ENCODE data around the gene B4GALT1.
"Not testable (repeated sequence)": the region's sequence is repeated elsewhere in the genome, so short reads cannot be mapped to it uniquely, and the experiment has no call there.

The B4GALT1 gene

DNA sequence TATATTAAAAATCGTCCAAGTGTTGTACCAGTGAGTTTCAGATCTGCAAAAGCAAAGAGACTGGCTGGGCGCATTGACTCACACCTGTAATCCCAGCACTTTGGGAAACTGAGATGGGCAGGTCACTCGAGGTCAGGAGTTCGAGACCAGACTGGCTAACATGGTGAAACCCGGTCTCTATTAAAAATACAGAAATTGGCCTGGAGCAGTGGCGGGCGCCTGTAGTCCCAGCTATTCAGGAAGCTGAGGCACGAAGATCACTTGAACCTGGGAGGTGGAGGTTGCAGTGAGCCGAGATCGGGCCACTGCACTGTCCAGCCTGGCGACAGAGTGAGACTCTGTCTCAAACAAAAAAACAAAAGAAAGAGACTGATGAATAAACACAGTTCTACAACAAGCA, 18.3 kb upstream of the B4GALT1 start:
- DNase-seq (ENCODE audit: low read depth in 1 of 2, low spot score in 1 of 2) = no peak

- no peak for DNase-seq (ENCODE audit: low read depth in 1 of 2, low spot score in 1 of 2)
These were observed 17.8 kb upstream of the B4GALT1 start for GRCh38 chr9:33184963-33185362.

DNA sequence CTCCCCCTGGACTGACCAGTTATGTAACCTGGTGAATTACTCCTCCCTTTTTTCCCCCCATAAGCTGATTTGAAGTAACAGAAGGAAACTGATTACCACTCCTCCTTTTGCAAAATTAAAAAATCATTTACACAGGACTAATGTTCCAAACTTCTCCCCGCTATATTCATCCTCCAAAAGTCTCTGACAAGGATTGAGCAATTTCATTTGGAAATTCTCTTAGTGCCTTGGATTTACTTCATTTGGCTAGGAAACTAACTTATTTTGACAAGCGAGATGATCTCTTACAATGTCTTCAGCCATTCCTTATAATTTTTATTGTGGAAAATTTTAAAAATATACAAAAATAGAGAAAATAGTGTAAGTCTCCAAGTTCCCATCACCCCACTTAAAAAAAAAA, 15.4 kb upstream of the B4GALT1 start:
- no peak for DNase-seq (ENCODE audit: low read depth in 1 of 2, low spot score in 1 of 2)

GRCh38 chr9:33180526-33181184, 13.5 kb upstream of the B4GALT1 start:
- DNase-seq (ENCODE audit: low read depth in 1 of 2, low spot score in 1 of 2) = no peak

- no peak for DNase-seq (ENCODE audit: low read depth in 1 of 2, low spot score in 1 of 2)
These were observed 12.0 kb upstream of the B4GALT1 start for GRCh38 chr9:33178972-33179697.

GRCh38 chr9:33177639-33178038, 10.5 kb upstream of the B4GALT1 start:
- no peak for DNase-seq (ENCODE audit: low read depth in 1 of 2, low spot score in 1 of 2)

- no peak for DNase-seq (ENCODE audit: low read depth in 1 of 2, low spot score in 1 of 2)
These were observed 9.9 kb upstream of the B4GALT1 start for GRCh38 chr9:33177086-33177485.

DNA sequence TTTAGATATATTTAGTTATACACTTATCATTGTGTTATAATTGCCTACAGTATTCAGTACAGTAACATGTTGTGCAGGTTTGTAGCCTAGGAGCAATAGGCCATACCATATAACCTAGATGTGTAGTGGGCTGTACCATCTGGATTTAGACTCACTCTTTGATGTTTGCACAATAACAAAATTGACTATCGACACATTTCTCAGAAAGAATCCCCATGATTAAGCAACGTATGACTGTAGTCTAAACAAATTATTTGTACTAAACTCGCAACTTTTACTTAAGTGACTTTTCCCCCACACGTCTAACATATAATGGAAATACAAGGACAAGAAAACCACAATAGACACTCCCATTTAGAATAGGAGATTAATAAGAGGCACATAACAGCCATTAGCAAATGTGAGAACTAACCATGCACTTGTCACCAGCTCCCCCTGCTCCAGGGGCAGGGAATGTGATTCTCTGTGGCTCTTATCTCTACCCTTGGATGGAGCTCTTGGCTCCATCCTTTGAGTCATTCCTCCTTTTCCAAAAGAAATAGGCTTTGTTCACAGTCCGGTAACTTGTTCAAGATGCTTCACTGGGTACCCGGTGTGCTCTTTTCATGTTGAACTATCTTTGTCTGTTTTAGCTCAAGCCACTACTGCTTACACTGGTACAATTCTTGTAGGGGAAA, 8.7 kb upstream of the B4GALT1 start:
- DNase-seq (ENCODE audit: low read depth in 1 of 2, low spot score in 1 of 2) = no peak

- DNase-seq (ENCODE audit: low read depth in 1 of 2, low spot score in 1 of 2) = no peak
These were observed 5.4 kb upstream of the B4GALT1 start for GRCh38 chr9:33172256-33173238.

DNA sequence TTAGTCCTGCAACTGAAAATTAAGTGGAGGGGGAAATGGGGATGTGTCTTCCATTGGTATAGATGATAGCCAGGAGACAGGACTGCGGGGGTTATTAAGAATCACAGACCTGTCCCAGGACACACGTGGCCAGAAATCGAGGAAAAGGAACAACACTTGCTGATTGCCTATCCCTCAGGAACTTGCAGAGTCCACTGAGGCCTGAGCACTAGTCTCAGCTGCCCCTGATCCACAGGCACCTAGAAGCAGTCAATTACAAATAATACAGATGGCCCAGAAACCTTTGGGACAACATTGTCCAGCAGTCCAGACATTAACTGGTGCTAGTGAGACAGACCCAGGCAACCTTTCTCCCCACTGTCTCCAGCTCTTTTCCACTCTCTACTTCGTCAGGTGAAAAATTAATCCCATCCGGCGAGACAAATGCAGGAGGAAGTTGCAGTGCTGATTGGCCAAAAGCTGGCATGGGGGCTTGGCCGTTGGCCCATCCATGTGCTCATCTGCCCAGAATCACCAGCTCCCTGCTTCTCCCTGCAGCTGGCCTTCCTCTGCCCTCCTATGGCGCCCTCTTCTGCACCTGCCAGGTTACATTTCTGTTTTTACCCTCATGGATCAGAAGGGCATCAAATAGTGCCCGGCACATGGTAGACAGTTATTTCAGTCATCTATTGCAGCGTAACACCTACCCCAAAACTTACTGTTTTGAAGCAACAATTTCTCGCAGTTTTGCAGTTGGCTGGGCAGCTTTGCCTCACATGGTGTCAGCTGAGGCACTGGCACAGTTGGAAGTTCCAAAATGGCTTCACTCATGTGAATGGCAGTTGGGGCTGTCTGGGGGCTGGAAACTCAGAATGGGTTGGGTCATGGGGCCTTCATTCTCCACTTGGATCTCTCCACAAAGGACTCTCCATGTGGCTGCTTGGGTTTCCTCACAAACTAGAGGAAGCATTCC, 3.6 kb upstream of the B4GALT1 start:
- no peak for DNase-seq (ENCODE audit: low read depth in 1 of 2, low spot score in 1 of 2)

GRCh38 chr9:33168941-33169544, 1.9 kb upstream of the B4GALT1 start:
- no peak for DNase-seq (ENCODE audit: low read depth in 1 of 2, low spot score in 1 of 2)

DNA sequence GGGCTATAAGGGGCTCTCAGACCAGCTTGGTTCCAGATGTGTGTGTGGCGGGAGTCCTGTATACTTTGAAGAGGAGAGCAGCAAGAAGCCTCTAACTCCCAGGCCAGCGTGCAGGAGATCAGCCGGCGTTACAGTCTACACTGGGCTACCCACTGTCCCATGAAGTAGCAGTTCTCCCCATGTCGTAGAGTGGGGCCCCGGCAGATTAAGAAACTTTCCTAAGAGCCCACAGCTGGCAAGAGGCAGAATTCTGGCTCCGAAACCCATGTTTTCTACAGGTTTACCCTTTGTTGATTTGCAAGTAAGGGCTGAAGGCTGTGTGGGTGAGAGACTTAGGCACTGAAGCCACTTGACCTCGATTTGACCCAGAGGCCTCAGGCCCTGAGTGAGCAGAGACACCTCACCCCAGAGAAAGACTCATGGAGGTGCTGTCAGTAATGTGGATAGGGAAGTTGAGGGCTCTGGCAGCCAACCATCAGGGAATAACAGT, 881 bp upstream of the B4GALT1 start:
- DNase-seq (ENCODE audit: low read depth in 1 of 2, low spot score in 1 of 2) = no peak

- DNase-seq (ENCODE audit: low read depth in 1 of 2, low spot score in 1 of 2) = no peak
These were observed 679 bp downstream of the B4GALT1 start for GRCh38 chr9:33166231-33167083.

- no peak for DNase-seq (ENCODE audit: low read depth in 1 of 2, low spot score in 1 of 2)
These were observed 1.6 kb downstream of the B4GALT1 start for GRCh38 chr9:33165263-33166151.

- DNase-seq (ENCODE audit: low read depth in 1 of 2, low spot score in 1 of 2) = not testable (repeated sequence)
These were observed 2.2 kb downstream of the B4GALT1 start for GRCh38 chr9:33164921-33165262.

DNA sequence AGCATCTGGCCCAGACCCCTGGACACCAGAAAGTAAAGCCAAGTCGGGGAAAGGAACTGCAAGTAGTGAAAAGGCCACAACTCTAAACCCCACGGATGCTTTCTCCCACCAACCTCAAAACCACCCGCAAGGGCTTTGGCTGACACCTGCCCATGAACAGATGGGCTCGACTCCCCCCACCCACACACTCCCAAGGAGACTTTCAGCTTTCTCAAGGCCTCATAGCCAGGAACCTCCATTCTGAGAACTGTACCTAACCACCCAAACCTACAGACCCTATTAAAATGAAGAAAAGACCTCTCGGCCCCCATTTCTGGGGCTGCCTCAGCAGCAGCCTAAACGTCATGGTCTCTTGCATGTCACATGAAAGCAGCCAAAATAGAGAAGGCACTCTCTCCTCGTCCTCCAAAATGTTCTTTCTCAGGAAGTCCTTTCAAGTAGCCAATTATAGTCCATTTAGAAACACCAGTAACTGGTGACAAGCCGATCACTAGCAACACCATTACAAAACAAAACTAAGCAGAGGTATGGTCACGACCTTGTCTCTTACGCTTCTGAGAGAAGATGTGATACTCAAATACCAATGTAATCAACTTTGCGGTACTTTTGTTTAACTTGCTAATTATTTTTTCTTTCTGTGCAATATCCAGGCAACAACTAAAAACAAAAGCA, 2.9 kb downstream of the B4GALT1 start:
- no peak for DNase-seq (ENCODE audit: low read depth in 1 of 2, low spot score in 1 of 2)
